NT2/D1 (cell line): ENCODE results near the gene PLEKHG7.

Source experiments
- YY1 ChIP-seq: IDR thresholded peaks from 2 replicates; pipeline ENCODE4 v1.6.1; 2011; ENCODE audit not compliant: insufficient read length, insufficient read depth
- ZNF274 ChIP-seq: IDR thresholded peaks from 2 replicates; pipeline ENCODE4 v1.6.1; 2011; ENCODE audit warnings: mild to moderate bottlenecking, low read depth, low read length

GRCh38 chr12:92722897-92723296 lies 20.1 kb downstream of the PLEKHG7 start:
- TF ChIP-seq YY1 (no peak), ZNF274 (no peak)
